Neuronal stem cell (in vitro differentiated cells): ENCODE measurements around the gene FOXP1.

Experiments
- DNase-seq: peaks from one replicate; pipeline ENCODE4 v3.0.0-alpha.2; 2013; ENCODE audit warnings: low spot score
- H2AFZ ChIP-seq: one replicate; pipeline ENCODE4 v1.6.1; 2013; ENCODE audit warnings: mild to moderate bottlenecking, low read length, inconsistent platforms
- H2AK5ac ChIP-seq: 2 replicates; pipeline ENCODE4 v1.6.1; 2013; ENCODE audit warnings: low read depth, mild to moderate bottlenecking, inconsistent platforms, low read length, moderate library complexity, mixed read lengths
- H2BK120ac ChIP-seq: 2 replicates; pipeline ENCODE4 v1.6.1; 2013; ENCODE audit warnings: low read depth, mild to moderate bottlenecking, inconsistent platforms, low read length, moderate library complexity, mixed read lengths
- H2BK12ac ChIP-seq: one replicate; pipeline ENCODE4 v1.6.1; 2013; ENCODE audit warnings: low read length, inconsistent platforms
- H2BK15ac ChIP-seq: 2 replicates; pipeline ENCODE4 v1.6.1; 2013; ENCODE audit warnings: mild to moderate bottlenecking, low read length, inconsistent platforms, mixed read lengths
- H2BK5ac ChIP-seq: one replicate; pipeline ENCODE4 v1.6.1; 2013; ENCODE audit warnings: inconsistent platforms, mild to moderate bottlenecking, low read length, moderate library complexity
- H3K14ac ChIP-seq: one replicate; pipeline ENCODE4 v1.6.1; 2013; ENCODE audit warnings: low read length, inconsistent platforms
- H3K18ac ChIP-seq: 2 replicates; pipeline ENCODE4 v1.6.1; 2013; ENCODE audit warnings: low read length, inconsistent platforms
- H3K23ac ChIP-seq: 2 replicates; pipeline ENCODE4 v1.6.1; 2013; ENCODE audit warnings: low read depth, mild to moderate bottlenecking, mixed read lengths, low read length, inconsistent platforms; ENCODE audit not compliant: poor library complexity
- H3K27ac ChIP-seq: replicated peaks from 3 replicates; pipeline ENCODE4 v1.5.1; 2013; ENCODE audit warnings: low read length, inconsistent platforms
- H3K27me3 ChIP-seq, 3 experiments: 2 replicates each; pipeline ENCODE4 v1.6.1; 2013; ENCODE audit warnings: low read length in 3 of 3, mild to moderate bottlenecking in 2 of 3, inconsistent platforms in 1 of 3, low read depth in 1 of 3, mixed read lengths in 1 of 3, moderate library complexity in 1 of 3; ENCODE audit not compliant: control insufficient read depth in 3 of 3, insufficient read depth in 3 of 3
- H3K36me3 ChIP-seq, 2 donors: replicated peaks in 1 of 2; 2 replicates each; pipeline ENCODE4 v1.6.1; 2013; ENCODE audit warnings: low read length in 2 of 2; ENCODE audit not compliant: control insufficient read depth in 2 of 2, insufficient read depth in 2 of 2
- H3K4ac ChIP-seq: 2 replicates; pipeline ENCODE4 v1.6.1; 2013; ENCODE audit warnings: inconsistent platforms, mild to moderate bottlenecking, low read length, moderate library complexity
- H3K4me1 ChIP-seq, 2 donors: 1 replicate in 1 of 2; 2 replicates in 1 of 2; pipeline ENCODE4 v1.6.1; 2013; ENCODE audit warnings: low read length in 2 of 2, low read depth in 1 of 2; ENCODE audit not compliant: control insufficient read depth in 2 of 2, insufficient read depth in 1 of 2
- H3K4me2 ChIP-seq: one replicate; pipeline ENCODE4 v1.6.1; 2013; ENCODE audit warnings: mild to moderate bottlenecking, low read length, inconsistent platforms; ENCODE audit not compliant: insufficient read depth, poor library complexity, severe bottlenecking
- H3K4me3 ChIP-seq, 2 donors: 2 replicates each; pipeline ENCODE4 v1.5.1; 2013; ENCODE audit warnings: low read length in 2 of 2, mild to moderate bottlenecking in 2 of 2, inconsistent platforms in 1 of 2, moderate library complexity in 1 of 2
- H3K79me1 ChIP-seq: one replicate; pipeline ENCODE4 v1.6.1; 2013; ENCODE audit warnings: low read depth, mild to moderate bottlenecking, inconsistent platforms, low read length, moderate library complexity
- H3K9ac ChIP-seq: one replicate; pipeline ENCODE4 v1.6.1; 2013; ENCODE audit warnings: mild to moderate bottlenecking, low read depth, low read length, inconsistent platforms; ENCODE audit not compliant: poor library complexity
- H3K9me3 ChIP-seq, 2 donors: replicated peaks in 1 of 2; 2 replicates each; pipeline versions ENCODE3 to v1.6.1; 2013; ENCODE audit warnings: low read length in 2 of 2, mild to moderate bottlenecking in 2 of 2, inconsistent platforms in 1 of 2, low read depth in 1 of 2, mixed read lengths in 1 of 2, moderate library complexity in 1 of 2; ENCODE audit not compliant: control insufficient read depth in 2 of 2, insufficient read depth in 1 of 2
- H4K8ac ChIP-seq: one replicate; pipeline ENCODE4 v1.6.1; 2013; ENCODE audit warnings: low read depth, mild to moderate bottlenecking, inconsistent platforms, low read length, moderate library complexity
- H4K91ac ChIP-seq: one replicate; pipeline ENCODE4 v1.6.1; 2013; ENCODE audit warnings: low read length, low read depth, mild to moderate bottlenecking, inconsistent platforms; ENCODE audit not compliant: poor library complexity
- WGBS, 2 donors: extraction: QIAGEN DNeasy Blood & Tissue Kit; methylation state at CpG; one replicate each; pipeline ENCODE4 v1.1.7; 2013; ENCODE audit warnings: missing lambda C conversion rate in 2 of 2, mixed read lengths in 1 of 2; ENCODE audit not compliant: insufficient read length in 2 of 2, insufficient replicate concordance in 1 of 2; ENCODE audit errors: extremely low coverage in 2 of 2; 5-methylcytosine and 5-hydroxymethylcytosine counted together

FOXP1 gene

DNA sequence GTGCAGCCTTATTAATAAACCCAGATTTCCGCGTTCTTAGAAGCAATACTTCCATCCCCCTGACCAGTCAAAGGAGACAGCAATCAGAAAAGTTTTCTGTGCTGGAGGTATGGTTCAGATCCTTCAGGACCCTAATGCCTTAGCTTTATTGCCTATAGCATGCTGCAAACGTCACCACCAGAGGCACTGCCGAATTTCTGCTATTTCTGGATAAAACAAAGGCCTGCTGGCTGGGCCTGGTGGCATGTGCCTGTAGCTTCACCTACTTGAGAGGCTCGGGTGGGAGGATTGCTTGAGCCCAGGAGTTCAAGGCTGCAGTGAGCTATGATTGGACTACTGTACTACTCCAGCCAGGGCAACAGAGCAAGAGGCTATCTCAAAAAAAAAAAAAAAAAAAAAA is 407.2 kb downstream of the FOXP1 start:
- no peak for DNase-seq
- peaks cover 2% of the 10 kb centered on the region for H3K79me1 ChIP-seq
- H3K4me1 ChIP-seq, result peaks cover under 1 to 1% of the 10 kb centered on the region in 2 donors
- no peak overlapping the region for H2AFZ ChIP-seq
- no peaks in the 10 kb centered on the region for H3K36me3 ChIP-seq
- H3K23ac ChIP-seq, result no peak overlapping the region
- H3K9me3 ChIP-seq, result no peaks in the 10 kb centered on the region
- H3K27me3 ChIP-seq, result no peaks in the 10 kb centered on the region
- no peak overlapping the region for H3K27ac ChIP-seq
- H2BK120ac ChIP-seq, result no peak overlapping the region
- no peak overlapping the region for H3K4ac ChIP-seq
- H3K9ac ChIP-seq, result no peak overlapping the region
- no peak overlapping the region for H2BK12ac ChIP-seq
- no peak overlapping the region for H3K14ac ChIP-seq
- H3K18ac ChIP-seq, result no peak overlapping the region
- no peak overlapping the region for H4K91ac ChIP-seq
- H2BK15ac ChIP-seq, result no peak overlapping the region
- H2AK5ac ChIP-seq, result no peak overlapping the region
- no CpG with 5 or more reads among the region's 5 CpGs for WGBS, 2 donors
- no peak overlapping the region for H2BK5ac ChIP-seq
- H3K4me3 ChIP-seq, result no peak overlapping the region
- no peak overlapping the region for H3K4me2 ChIP-seq
- H4K8ac ChIP-seq, result no peak overlapping the region

- no peaks in the 10 kb centered on the region for H3K9me3 ChIP-seq
- no peak overlapping the region for H4K91ac ChIP-seq
- WGBS, 2 donors, result no CpG with 5 or more reads among the region's 5 CpGs
- H4K8ac ChIP-seq, result no peak overlapping the region
- peaks cover 2% of the 10 kb centered on the region for H3K79me1 ChIP-seq
- H2AK5ac ChIP-seq, result no peak overlapping the region
- no peak overlapping the region for H3K18ac ChIP-seq
- no peak overlapping the region for H3K4me3 ChIP-seq
- no peaks in the 10 kb centered on the region for H3K36me3 ChIP-seq
- no peak overlapping the region for H3K14ac ChIP-seq
- no peak overlapping the region for H3K9ac ChIP-seq
- H3K23ac ChIP-seq, result no peak overlapping the region
- H3K4ac ChIP-seq, result no peak overlapping the region
- H3K4me1 ChIP-seq, result peaks cover 1 to 4% of the 10 kb centered on the region in 2 donors
- no peak overlapping the region for H3K4me2 ChIP-seq
- H3K27me3 ChIP-seq, result no peaks in the 10 kb centered on the region
- H2AFZ ChIP-seq, result no peak overlapping the region
- H2BK5ac ChIP-seq, result no peak overlapping the region
- no peak overlapping the region for H2BK120ac ChIP-seq
- H2BK15ac ChIP-seq, result no peak overlapping the region
- H3K27ac ChIP-seq, result no peak overlapping the region
- no peak for DNase-seq
- H2BK12ac ChIP-seq, result no peak overlapping the region
Measured at GRCh38 chr3:71175691-71176365, 407.7 kb downstream of the FOXP1 start.

DNA sequence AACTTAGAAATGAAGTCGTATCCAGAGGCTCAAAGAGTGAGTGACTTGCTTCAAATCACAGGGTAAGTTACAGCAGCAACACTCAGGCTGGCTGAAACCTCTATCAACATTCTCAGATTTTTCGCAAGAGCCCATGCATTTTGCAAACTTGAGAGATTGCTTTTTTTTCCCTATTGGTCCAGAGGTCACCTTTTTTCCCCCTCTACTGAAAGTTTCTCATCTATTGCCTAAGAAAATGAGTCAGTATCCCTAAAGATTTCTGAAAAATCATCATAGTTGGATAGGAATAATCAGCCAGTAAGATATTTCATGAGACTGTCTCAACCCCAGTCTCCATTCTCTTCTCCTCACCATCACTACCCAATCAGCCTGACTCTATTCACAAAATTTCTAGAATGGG is 410.6 kb downstream of the FOXP1 start:
- Histone ChIP-seq H3K27me3 (no peaks in the 10 kb centered on the region), H2BK12ac (no peak overlapping the region), H3K79me1 (peaks cover 2% of the 10 kb centered on the region), H3K4me2 (no peak overlapping the region), H4K91ac (no peak overlapping the region), H3K9ac (no peak overlapping the region), H4K8ac (no peak overlapping the region), H3K4ac (no peak overlapping the region), H2BK120ac (no peak overlapping the region), H3K14ac (no peak overlapping the region), H2AFZ (no peak overlapping the region), H2AK5ac (no peak overlapping the region), H3K9me3 (no peaks in the 10 kb centered on the region), H2BK5ac (no peak overlapping the region), H2BK15ac (no peak overlapping the region), H3K23ac (no peak overlapping the region), H3K36me3 (no peaks in the 10 kb centered on the region), H3K4me1 (peaks cover 5 to 17% of the 10 kb centered on the region in 2 donors), H3K27ac (no peak overlapping the region), H3K18ac (no peak overlapping the region), H3K4me3 (no peak overlapping the region)
- no peak for DNase-seq
- WGBS, 2 donors, result no CpG with 5 or more reads among the region's 2 CpGs

GRCh38 chr3:71172189-71172588 is 411.3 kb downstream of the FOXP1 start:
- H3K4me3 ChIP-seq, result no peak overlapping the region
- H3K4me1 ChIP-seq, result peaks cover 5 to 17% of the 10 kb centered on the region in 2 donors
- H2AFZ ChIP-seq, result no peak overlapping the region
- H3K18ac ChIP-seq, result no peak overlapping the region
- no peak overlapping the region for H3K27ac ChIP-seq
- H2BK5ac ChIP-seq, result no peak overlapping the region
- H3K14ac ChIP-seq, result no peak overlapping the region
- H3K4ac ChIP-seq, result no peak overlapping the region
- no peak overlapping the region for H2BK15ac ChIP-seq
- H3K23ac ChIP-seq, result no peak overlapping the region
- H3K36me3 ChIP-seq, result no peaks in the 10 kb centered on the region
- no peak overlapping the region for H2BK12ac ChIP-seq
- H3K27me3 ChIP-seq, result no peaks in the 10 kb centered on the region
- WGBS, 2 donors, result no CpG with 5 or more reads among the region's 3 CpGs
- H3K9ac ChIP-seq, result no peak overlapping the region
- no peak overlapping the region for H4K8ac ChIP-seq
- no peak overlapping the region for H4K91ac ChIP-seq
- H2AK5ac ChIP-seq, result no peak overlapping the region
- no peak overlapping the region for H2BK120ac ChIP-seq
- DNase-seq, result no peak
- H3K9me3 ChIP-seq, result no peaks in the 10 kb centered on the region
- no peaks in the 10 kb centered on the region for H3K79me1 ChIP-seq
- H3K4me2 ChIP-seq, result no peak overlapping the region
